Neural crest cell (in vitro differentiated cells): ENCODE results near the gene ATP8A1. TPM values are rescaled to one million over a fixed set of nuclear protein-coding genes. Genes with fewer than 3 reads are reported as not detected.
"Not testable (repeated sequence)": the region's sequence is repeated elsewhere in the genome, so short reads cannot be mapped to it uniquely, and the experiment has no call there.

Experiments
- DNase-seq: peaks from one replicate; pipeline ENCODE4 v3.0.0; 2021; ENCODE audit warnings: low read depth, mixed read lengths, low spot score
- H3K27ac Mint-ChIP-seq: one replicate; pipeline ENCODE4 v1.8.0; 2021; ENCODE audit warnings: mild to moderate bottlenecking, mixed read lengths; ENCODE audit not compliant: unreplicated experiment
- H3K27me3 Mint-ChIP-seq: 2 replicates; pipeline ENCODE4 v1.8.0; 2021; ENCODE audit warnings: low read depth, mild to moderate bottlenecking, mixed read lengths
- H3K36me3 Mint-ChIP-seq: 2 replicates; pipeline ENCODE4 v1.8.0; 2021; ENCODE audit warnings: low read depth, mild to moderate bottlenecking, mixed read lengths
- H3K4me1 Mint-ChIP-seq: 2 replicates; pipeline ENCODE4 v1.8.0; 2021; ENCODE audit warnings: mixed read lengths
- H3K4me3 Mint-ChIP-seq: one replicate; pipeline ENCODE4 v1.8.0; 2021; ENCODE audit warnings: mild to moderate bottlenecking, mixed read lengths
- H3K9me3 Mint-ChIP-seq: 2 replicates; pipeline ENCODE4 v1.8.0; 2021; ENCODE audit warnings: mixed read lengths
- total RNA-seq: library from RNA; stranded (reverse); gene quantifications from 2 replicates; pipeline ENCODE4 v1.2.1, GENCODE V29; 2021
- TF ChIP-seq, protein P1 (sequence below): fragments of 200-600 bp; sonication (generic); conservative IDR thresholded peaks from 2 replicates; pipeline ENCODE4 v1.5.0; 2021; ENCODE audit warnings: antibody characterized with exemption, mild to moderate bottlenecking

The ATP8A1 gene
- total RNA-seq, 1 donor from 2014 or later = 11.9 TPM

DNA sequence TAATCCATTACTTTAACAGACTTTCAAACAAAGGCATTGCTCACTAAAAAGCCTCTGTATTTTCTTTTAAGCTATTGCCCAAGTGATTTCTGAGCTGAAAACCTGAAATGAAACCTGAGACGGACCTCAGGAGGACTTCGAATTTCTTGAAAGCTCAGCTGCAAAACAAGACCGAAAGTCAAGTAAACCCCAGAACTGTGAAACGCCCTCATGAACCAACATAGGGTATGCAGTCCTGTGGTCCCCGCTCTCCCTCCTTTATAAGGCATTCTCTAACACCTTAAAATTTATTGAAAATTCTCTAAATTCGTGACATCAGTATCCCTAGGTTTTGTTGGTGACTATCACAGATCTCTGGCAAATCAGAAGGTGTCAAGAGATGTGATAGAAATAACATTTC lies 167.8 kb downstream of the ATP8A1 start:
- DNase-seq = no peak
- Mint-ChIP-seq H3K36me3 (no peaks in the 10 kb centered on the region), H3K9me3 (no peaks in the 10 kb centered on the region), H3K4me3 (no peak overlapping the region), H3K27me3 (no peaks in the 10 kb centered on the region), H3K27ac (no peak overlapping the region), H3K4me1 (peaks cover 51% of the 10 kb centered on the region)
- TF ChIP-seq, protein P1, sequence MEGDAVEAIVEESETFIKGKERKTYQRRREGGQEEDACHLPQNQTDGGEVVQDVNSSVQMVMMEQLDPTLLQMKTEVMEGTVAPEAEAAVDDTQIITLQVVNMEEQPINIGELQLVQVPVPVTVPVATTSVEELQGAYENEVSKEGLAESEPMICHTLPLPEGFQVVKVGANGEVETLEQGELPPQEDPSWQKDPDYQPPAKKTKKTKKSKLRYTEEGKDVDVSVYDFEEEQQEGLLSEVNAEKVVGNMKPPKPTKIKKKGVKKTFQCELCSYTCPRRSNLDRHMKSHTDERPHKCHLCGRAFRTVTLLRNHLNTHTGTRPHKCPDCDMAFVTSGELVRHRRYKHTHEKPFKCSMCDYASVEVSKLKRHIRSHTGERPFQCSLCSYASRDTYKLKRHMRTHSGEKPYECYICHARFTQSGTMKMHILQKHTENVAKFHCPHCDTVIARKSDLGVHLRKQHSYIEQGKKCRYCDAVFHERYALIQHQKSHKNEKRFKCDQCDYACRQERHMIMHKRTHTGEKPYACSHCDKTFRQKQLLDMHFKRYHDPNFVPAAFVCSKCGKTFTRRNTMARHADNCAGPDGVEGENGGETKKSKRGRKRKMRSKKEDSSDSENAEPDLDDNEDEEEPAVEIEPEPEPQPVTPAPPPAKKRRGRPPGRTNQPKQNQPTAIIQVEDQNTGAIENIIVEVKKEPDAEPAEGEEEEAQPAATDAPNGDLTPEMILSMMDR = no peak

DNA sequence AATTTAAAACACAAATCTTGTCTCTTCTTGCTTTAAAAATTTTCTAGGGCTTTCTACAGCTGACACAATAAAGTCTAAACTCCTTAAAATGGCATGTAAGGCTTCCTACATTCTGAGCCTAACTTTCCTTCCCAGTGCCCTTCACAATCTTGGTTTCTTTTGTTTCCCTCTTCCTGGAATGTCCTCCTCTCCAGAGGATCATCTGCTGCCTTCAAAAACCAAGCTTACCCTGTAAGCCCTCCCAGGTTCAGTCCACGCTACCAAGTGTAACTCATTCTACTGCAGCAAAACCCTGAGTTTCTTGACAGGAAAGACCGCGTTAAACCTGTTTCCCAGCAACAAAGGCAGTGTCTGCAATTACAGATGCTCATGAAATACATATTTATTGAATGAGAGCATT lies 168.4 kb downstream of the ATP8A1 start:
- H3K27ac Mint-ChIP-seq = peak overlapping the region; percentile 78
- H3K27me3 Mint-ChIP-seq = no peaks in the 10 kb centered on the region
- peaks cover 56% of the 10 kb centered on the region for H3K4me1 Mint-ChIP-seq
- H3K36me3 Mint-ChIP-seq = no peaks in the 10 kb centered on the region
- H3K4me3 Mint-ChIP-seq = no peak overlapping the region
- TF ChIP-seq, protein P1 = no peak
- no peaks in the 10 kb centered on the region for H3K9me3 Mint-ChIP-seq
- DNase-seq = no peak

DNA sequence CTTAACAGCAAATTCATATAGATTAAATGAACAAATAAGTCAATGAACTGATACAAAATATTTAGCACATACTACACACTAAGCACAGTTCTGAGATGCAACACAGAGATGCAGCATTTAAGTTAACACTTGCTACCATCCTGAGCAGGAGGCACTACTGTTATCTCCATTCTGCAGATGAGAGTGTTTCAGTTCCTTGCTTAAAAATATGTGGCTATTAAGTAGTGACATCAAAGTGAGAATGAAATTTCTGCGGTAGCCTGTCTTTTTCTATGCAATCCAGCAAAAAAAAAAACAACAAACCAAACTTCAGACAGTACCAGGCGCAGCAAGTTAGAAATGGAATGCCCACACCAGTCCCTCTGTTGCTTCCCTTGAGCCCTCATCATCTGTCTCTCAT lies 168.8 kb downstream of the ATP8A1 start:
- TF ChIP-seq, protein P1 = no peak
- peaks cover 60% of the 10 kb centered on the region for H3K4me1 Mint-ChIP-seq
- no peaks in the 10 kb centered on the region for H3K9me3 Mint-ChIP-seq
- H3K4me3 Mint-ChIP-seq = no peak overlapping the region
- H3K27me3 Mint-ChIP-seq = no peaks in the 10 kb centered on the region
- DNase-seq = no peak
- H3K36me3 Mint-ChIP-seq = no peaks in the 10 kb centered on the region
- H3K27ac Mint-ChIP-seq = peak overlapping the region; percentile 78

DNA sequence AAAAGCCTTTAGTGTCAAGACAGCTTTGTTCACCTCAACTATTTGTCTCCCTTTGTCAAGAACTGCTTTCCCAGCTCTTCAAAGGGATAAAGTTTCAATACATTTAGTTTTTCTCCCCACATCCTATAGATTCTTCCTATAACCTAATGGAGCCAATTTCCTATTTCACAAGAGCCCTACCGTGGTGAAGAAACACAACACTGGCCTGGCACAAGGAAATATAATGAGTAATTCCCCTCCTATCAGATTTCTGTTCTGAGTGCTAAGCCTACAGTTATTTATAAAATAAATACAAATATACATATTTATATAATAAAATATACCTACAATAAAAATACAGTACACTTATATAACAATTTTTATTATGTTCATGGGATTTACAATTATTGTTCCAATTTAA lies 169.7 kb downstream of the ATP8A1 start:
- H3K27ac Mint-ChIP-seq = no peak overlapping the region
- TF ChIP-seq, protein P1 = no peak
- DNase-seq = no peak
- no peaks in the 10 kb centered on the region for H3K27me3 Mint-ChIP-seq
- peak overlapping the region; percentile 17 for H3K4me3 Mint-ChIP-seq
- no peaks in the 10 kb centered on the region for H3K36me3 Mint-ChIP-seq
- H3K9me3 Mint-ChIP-seq = no peaks in the 10 kb centered on the region
- peaks cover 68% of the 10 kb centered on the region for H3K4me1 Mint-ChIP-seq

DNA sequence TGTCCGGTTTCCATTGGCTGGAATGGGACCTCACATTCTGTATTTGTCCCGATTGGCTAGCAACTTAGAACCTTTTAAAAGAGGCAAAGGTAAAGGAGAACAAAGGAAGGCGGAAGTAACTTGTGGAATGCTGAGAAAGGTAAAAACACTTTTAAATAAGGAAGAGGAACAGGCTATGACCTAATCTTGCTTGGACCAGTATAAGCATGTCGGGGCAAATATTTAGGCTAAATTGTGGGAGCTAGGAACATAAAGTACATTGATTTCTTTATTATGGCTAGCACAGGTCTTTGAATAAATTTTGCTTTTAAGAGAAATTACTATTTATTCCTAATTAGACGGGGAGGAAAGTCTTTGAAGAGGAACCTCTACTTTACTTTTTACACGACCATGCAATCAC lies 170.7 kb downstream of the ATP8A1 start:
- H3K27me3 Mint-ChIP-seq, H3K9me3 Mint-ChIP-seq, H3K36me3 Mint-ChIP-seq, DNase-seq, H3K27ac Mint-ChIP-seq: not testable (repeated sequence)
- peaks cover 69% of the 10 kb centered on the region for H3K4me1 Mint-ChIP-seq
- H3K4me3 Mint-ChIP-seq = peak overlapping the region; percentile 3

DNA sequence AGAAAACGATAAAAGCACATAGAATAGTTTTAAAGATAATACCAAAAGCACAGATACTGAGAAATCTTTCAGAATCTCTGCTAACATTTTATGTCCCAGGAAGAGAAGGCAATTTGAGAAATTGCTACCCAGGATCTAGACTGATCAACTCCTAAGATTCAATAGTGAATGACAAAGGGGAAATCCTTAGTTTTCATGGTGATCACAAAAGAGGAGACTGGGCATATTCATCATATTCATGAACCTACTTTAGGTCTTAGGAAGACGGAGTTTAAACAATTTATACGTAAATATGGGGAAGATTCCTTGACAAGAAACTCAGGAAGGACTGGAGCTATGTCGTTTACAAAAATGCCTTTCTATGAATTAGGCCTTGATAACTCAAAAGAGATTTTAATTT lies 172.3 kb downstream of the ATP8A1 start:
- DNase-seq = no peak
- Mint-ChIP-seq H3K27ac (no peak overlapping the region), H3K4me1 (peaks cover 63% of the 10 kb centered on the region), H3K36me3 (no peaks in the 10 kb centered on the region), H3K9me3 (no peaks in the 10 kb centered on the region), H3K27me3 (no peaks in the 10 kb centered on the region), H3K4me3 (no peak overlapping the region)
- TF ChIP-seq, protein P1 = no peak
